Activated CD4-positive, CD25-positive, alpha-beta regulatory T cell treated with anti-CD3 and anti-CD28 coated beads, Interleukin-2, amount 50 U/mL, for 72 hours (primary cell): ENCODE measurements around the gene DNAJC18.
A peak's percentile ranks its signal among the peaks of the same experiment; 100 is the strongest.
"Not testable (repeated sequence)": the region's sequence is repeated elsewhere in the genome, so short reads cannot be mapped to it uniquely, and the experiment has no call there.

Experiments used
- DNase-seq: peaks from one replicate; pipeline ENCODE4 v3.0.0; 2021

Gene DNAJC18

GRCh38 chr5:139402561-139403158 is 36.7 kb downstream of the DNAJC18 start:
- DNase-seq: no peak

- DNase-seq: no peak
Measured at GRCh38 chr5:139401546-139401945, 37.8 kb downstream of the DNAJC18 start.

GRCh38 chr5:139399501-139400121 is 39.7 kb downstream of the DNAJC18 start:
- no peak for DNase-seq

- DNase-seq: no peak
Measured at GRCh38 chr5:139397921-139398320, 41.4 kb downstream of the DNAJC18 start.

- DNase-seq: no peak
Measured at GRCh38 chr5:139396691-139397090, 42.6 kb downstream of the DNAJC18 start.

- no peak for DNase-seq
Measured at GRCh38 chr5:139395844-139396640, 43.3 kb downstream of the DNAJC18 start.

- DNase-seq: no peak
Measured at GRCh38 chr5:139394654-139395566, 44.4 kb downstream of the DNAJC18 start, which contains the start of gene PROB1. TSS of gene PROB1 (minus strand) at chr5:139395104. CDS start at chr5:139395081, 23 bp downstream.

- DNase-seq: peak; percentile 63
Measured at GRCh38 chr5:139394123-139394653, 45.1 kb downstream of the DNAJC18 start.

- no peak for DNase-seq
Measured at GRCh38 chr5:139393497-139394122, 45.7 kb downstream of the DNAJC18 start.

GRCh38 chr5:139392678-139393496 is 46.4 kb downstream of the DNAJC18 start:
- peak; percentile 89 for DNase-seq

- DNase-seq: no peak
Measured at GRCh38 chr5:139392324-139392677, 47.0 kb downstream of the DNAJC18 start.

- no peak for DNase-seq
Measured at GRCh38 chr5:139391570-139392323, 47.6 kb downstream of the DNAJC18 start.

GRCh38 chr5:139390639-139391569 is 48.4 kb downstream of the DNAJC18 start:
- DNase-seq: no peak

GRCh38 chr5:139389701-139390638 is 49.4 kb downstream of the DNAJC18 start, which contains the start of gene MZB1:
TSS of gene MZB1 (minus strand) at chr5:139389913. CDS start at chr5:139389856, 57 bp downstream.
- peak; percentile 68 for DNase-seq

GRCh38 chr5:139388198-139388821 is 51.0 kb downstream of the DNAJC18 start:
- DNase-seq: no peak

GRCh38 chr5:139387611-139388197 is 51.6 kb downstream of the DNAJC18 start:
- no peak for DNase-seq

- DNase-seq: not testable (repeated sequence)
Measured at GRCh38 chr5:139386956-139387355, 52.4 kb downstream of the DNAJC18 start.
